Activated naive CD4-positive, alpha-beta T cell treated with anti-CD3 and anti-CD28 coated beads, Interleukin-2, amount 10 ng/mL, durations not matched to agents 7 days and 5 days (primary cell): ENCODE measurements around the gene TAF4B.
"Not testable (repeated sequence)": the region's sequence is repeated elsewhere in the genome, so short reads cannot be mapped to it uniquely, and the experiment has no call there.

ENCODE experiments used
- CTCF ChIA-PET: fragments of 350-600 bp; sonication (Branson Sonifier 250); formaldehyde crosslinking; loops from one replicate; lab custom pipeline; 2021; ENCODE audit warnings: antibody characterized with exemption; lab: Charles Lee
- DNase-seq: peaks from one replicate; pipeline ENCODE4 v3.0.0-alpha.2; 2020
- H3K27ac Mint-ChIP-seq: one replicate; pipeline ENCODE4 v1.8.0; 2021; ENCODE audit warnings: mild to moderate bottlenecking, moderate library complexity, mixed read lengths
- H3K27me3 Mint-ChIP-seq: one replicate; pipeline ENCODE4 v1.8.0; 2021; ENCODE audit warnings: mild to moderate bottlenecking, mixed read lengths
- H3K36me3 Mint-ChIP-seq: one replicate; pipeline ENCODE4 v1.8.0; 2021; ENCODE audit warnings: mixed read lengths
- H3K4me1 Mint-ChIP-seq: one replicate; pipeline ENCODE4 v1.8.0; 2021; ENCODE audit warnings: mixed read lengths
- H3K4me3 Mint-ChIP-seq: one replicate; pipeline ENCODE4 v1.8.0; 2021; ENCODE audit warnings: mild to moderate bottlenecking, moderate library complexity, mixed read lengths
- H3K9me3 Mint-ChIP-seq: one replicate; pipeline ENCODE4 v1.8.0; 2021; ENCODE audit warnings: mixed read lengths

The TAF4B gene

GRCh38 chr18:26421503-26421902 is 195.3 kb downstream of the TAF4B start:
- CTCF ChIA-PET, result no interaction called here
- H3K4me3 Mint-ChIP-seq, result no peak overlapping the region
- no peaks in the 10 kb centered on the region for H3K4me1 Mint-ChIP-seq
- H3K27ac Mint-ChIP-seq, result no peak overlapping the region
- no peaks in the 10 kb centered on the region for H3K36me3 Mint-ChIP-seq
- H3K27me3 Mint-ChIP-seq, result no peaks in the 10 kb centered on the region
- no peak for DNase-seq
- H3K9me3 Mint-ChIP-seq, result no peaks in the 10 kb centered on the region

- CTCF ChIA-PET, result no interaction called here
- Mint-ChIP-seq H3K4me1 (no peaks in the 10 kb centered on the region), H3K27me3 (no peaks in the 10 kb centered on the region), H3K4me3 (no peak overlapping the region), H3K36me3 (no peaks in the 10 kb centered on the region), H3K9me3 (no peaks in the 10 kb centered on the region), H3K27ac (no peak overlapping the region)
- DNase-seq, result no peak
These were observed 195.7 kb downstream of the TAF4B start for GRCh38 chr18:26421931-26422330.

DNA sequence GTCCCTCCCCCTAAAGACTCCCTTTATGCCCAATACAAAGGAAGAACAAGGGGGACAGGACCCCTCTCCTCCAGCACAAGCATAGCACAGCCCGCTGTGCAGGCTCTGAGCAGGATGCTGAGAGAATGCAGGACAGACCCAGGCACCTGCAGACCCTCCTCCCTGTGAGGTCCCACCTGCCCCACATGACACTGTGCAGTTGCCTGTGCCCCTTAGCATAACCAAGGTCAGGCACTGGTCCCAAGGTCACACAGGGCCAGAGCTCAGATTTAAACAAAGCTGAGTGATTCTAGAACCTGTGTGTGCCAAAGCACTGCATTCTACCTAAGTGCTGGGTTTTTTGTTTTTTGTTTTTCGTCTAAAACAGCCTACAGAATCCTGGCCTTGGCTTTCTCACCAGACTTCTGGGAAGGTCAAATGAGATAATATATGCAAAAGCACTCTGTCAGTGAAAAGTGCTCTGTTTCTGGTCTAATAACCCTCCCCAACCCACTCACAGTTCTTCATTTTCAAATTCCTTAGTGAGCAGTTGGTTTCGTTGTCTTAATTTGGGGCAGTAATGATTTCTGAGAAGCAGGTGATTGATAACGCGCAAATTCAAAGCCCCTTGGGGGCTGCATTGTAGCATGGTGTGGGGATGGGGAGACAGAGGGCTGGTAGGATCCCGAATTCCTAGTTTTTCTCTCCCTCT is 196.4 kb downstream of the TAF4B start:
- no peaks in the 10 kb centered on the region for H3K36me3 Mint-ChIP-seq
- H3K27me3 Mint-ChIP-seq, result no peaks in the 10 kb centered on the region
- H3K4me1 Mint-ChIP-seq, result no peaks in the 10 kb centered on the region
- no peak for DNase-seq
- H3K27ac Mint-ChIP-seq, result no peak overlapping the region
- CTCF ChIA-PET, result no interaction called here
- no peak overlapping the region for H3K4me3 Mint-ChIP-seq
- no peaks in the 10 kb centered on the region for H3K9me3 Mint-ChIP-seq

DNA sequence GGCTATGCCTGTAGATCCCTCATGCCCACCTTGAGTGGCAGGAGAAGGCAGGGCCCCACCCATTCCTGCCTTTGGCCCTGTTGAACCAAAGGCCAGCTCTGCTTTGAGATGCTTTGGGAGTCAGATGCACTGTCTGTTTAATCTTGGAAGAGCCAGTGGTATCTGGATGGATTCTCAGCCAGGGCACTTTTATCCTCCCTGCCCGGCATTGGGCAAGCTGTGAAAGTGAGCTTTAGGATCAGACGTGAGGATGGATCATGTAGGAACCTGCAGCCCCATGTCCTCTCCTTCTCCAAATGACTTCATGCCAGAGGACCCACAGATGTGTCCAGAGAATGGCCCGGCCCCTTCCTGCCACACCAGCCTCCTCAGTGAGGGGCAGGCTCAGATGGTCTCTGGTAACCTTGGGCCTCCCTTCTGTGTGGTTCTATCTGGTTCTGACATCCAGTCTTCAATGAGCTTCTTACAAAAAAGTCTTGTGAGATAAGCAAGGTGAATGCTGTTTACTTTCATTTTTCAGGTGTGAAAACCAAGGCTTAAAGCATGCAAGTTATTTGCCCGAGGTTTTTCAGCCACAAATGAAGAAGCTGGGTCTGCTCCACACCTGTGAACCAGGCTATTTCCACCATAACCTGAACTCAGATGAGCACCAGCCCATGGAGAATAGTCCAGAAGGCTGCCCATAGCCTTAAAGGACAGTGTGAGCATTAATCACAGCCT is 198.3 kb downstream of the TAF4B start:
- no peak overlapping the region for H3K4me3 Mint-ChIP-seq
- H3K27ac Mint-ChIP-seq, result no peak overlapping the region
- H3K36me3 Mint-ChIP-seq, result no peaks in the 10 kb centered on the region
- H3K27me3 Mint-ChIP-seq, result no peaks in the 10 kb centered on the region
- DNase-seq, result no peak
- CTCF ChIA-PET, result no interaction called here
- no peaks in the 10 kb centered on the region for H3K4me1 Mint-ChIP-seq
- H3K9me3 Mint-ChIP-seq, result no peaks in the 10 kb centered on the region

GRCh38 chr18:26425148-26425531 is 198.9 kb downstream of the TAF4B start:
- no peak for DNase-seq
- CTCF ChIA-PET, result no interaction called here
- H3K9me3 Mint-ChIP-seq, result no peaks in the 10 kb centered on the region
- no peaks in the 10 kb centered on the region for H3K4me1 Mint-ChIP-seq
- no peaks in the 10 kb centered on the region for H3K27me3 Mint-ChIP-seq
- no peaks in the 10 kb centered on the region for H3K36me3 Mint-ChIP-seq
- no peak overlapping the region for H3K27ac Mint-ChIP-seq
- H3K4me3 Mint-ChIP-seq, result no peak overlapping the region

DNA sequence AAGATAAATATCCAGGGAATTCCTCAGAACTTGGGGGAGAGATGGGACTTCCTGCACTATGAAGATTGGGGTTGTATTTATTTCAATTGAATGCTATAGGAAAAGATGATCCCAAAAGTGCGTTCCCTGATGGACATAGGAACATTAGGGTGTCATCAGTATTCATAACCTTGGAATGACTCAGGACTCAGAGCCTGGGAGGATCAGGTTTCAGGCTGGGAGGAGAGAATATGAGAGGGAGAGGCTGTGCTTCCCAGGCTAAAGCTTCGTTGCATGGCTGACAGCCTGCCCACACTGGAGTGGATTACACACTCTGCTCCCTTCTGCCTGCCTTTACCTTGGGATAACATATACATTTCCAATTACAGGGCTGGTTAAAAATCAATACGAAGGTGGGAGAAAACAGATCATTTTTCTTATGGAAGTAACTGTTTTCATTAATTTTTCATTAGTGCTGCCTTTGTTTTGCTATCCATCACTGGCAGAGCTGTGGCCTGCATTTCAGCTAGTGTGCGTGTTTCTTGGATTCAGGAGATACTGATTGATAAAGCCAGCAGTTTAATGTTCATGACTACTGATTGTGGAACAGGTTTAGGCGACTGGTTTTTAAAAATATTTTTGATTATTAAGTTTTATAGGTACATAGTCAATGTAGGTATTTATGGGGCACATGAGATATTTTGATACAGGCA is 203.4 kb downstream of the TAF4B start:
- Mint-ChIP-seq H3K9me3 (no peaks in the 10 kb centered on the region), H3K4me1 (no peaks in the 10 kb centered on the region), H3K4me3 (no peak overlapping the region), H3K36me3 (no peaks in the 10 kb centered on the region), H3K27ac (no peak overlapping the region), H3K27me3 (peaks cover 3% of the 10 kb centered on the region)
- CTCF ChIA-PET, result no interaction called here
- DNase-seq, result no peak

GRCh38 chr18:26432651-26433424 is 206.6 kb downstream of the TAF4B start:
- peaks cover 8% of the 10 kb centered on the region for H3K27me3 Mint-ChIP-seq
- no peaks in the 10 kb centered on the region for H3K9me3 Mint-ChIP-seq
- no peak overlapping the region for H3K4me3 Mint-ChIP-seq
- no peaks in the 10 kb centered on the region for H3K36me3 Mint-ChIP-seq
- DNase-seq, result no peak
- CTCF ChIA-PET, result no interaction called here
- no peak overlapping the region for H3K27ac Mint-ChIP-seq
- no peaks in the 10 kb centered on the region for H3K4me1 Mint-ChIP-seq

DNA sequence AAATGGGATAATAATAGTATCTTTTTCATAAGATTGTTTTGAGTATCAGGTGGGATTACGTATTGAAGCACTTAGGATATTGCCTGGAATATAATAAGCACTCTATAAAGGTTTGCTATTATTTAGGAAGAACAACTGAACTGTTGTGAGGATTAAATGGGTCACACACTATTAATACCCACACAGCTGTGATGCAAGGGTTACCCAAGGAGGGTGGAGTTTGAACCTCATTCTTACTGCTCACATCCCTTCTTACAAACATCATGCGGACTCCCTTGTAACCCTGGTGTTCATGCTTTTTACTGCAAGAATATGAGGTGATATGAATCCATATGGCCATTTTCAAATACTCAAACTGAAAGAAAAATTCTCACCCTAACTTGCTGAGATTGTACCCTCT is 208.6 kb downstream of the TAF4B start:
- no peak for DNase-seq
- Mint-ChIP-seq H3K9me3 (no peaks in the 10 kb centered on the region), H3K27me3 (peaks cover 8% of the 10 kb centered on the region), H3K27ac (no peak overlapping the region), H3K36me3 (no peaks in the 10 kb centered on the region), H3K4me1 (no peaks in the 10 kb centered on the region), H3K4me3 (no peak overlapping the region)
- CTCF ChIA-PET, result no interaction called here

GRCh38 chr18:26435415-26436095 is 209.3 kb downstream of the TAF4B start:
- Mint-ChIP-seq H3K4me3 (no peak overlapping the region), H3K4me1 (no peaks in the 10 kb centered on the region), H3K27ac (no peak overlapping the region), H3K9me3 (no peaks in the 10 kb centered on the region), H3K27me3 (peaks cover 8% of the 10 kb centered on the region), H3K36me3 (no peaks in the 10 kb centered on the region)
- CTCF ChIA-PET, result no interaction called here
- DNase-seq, result no peak

DNA sequence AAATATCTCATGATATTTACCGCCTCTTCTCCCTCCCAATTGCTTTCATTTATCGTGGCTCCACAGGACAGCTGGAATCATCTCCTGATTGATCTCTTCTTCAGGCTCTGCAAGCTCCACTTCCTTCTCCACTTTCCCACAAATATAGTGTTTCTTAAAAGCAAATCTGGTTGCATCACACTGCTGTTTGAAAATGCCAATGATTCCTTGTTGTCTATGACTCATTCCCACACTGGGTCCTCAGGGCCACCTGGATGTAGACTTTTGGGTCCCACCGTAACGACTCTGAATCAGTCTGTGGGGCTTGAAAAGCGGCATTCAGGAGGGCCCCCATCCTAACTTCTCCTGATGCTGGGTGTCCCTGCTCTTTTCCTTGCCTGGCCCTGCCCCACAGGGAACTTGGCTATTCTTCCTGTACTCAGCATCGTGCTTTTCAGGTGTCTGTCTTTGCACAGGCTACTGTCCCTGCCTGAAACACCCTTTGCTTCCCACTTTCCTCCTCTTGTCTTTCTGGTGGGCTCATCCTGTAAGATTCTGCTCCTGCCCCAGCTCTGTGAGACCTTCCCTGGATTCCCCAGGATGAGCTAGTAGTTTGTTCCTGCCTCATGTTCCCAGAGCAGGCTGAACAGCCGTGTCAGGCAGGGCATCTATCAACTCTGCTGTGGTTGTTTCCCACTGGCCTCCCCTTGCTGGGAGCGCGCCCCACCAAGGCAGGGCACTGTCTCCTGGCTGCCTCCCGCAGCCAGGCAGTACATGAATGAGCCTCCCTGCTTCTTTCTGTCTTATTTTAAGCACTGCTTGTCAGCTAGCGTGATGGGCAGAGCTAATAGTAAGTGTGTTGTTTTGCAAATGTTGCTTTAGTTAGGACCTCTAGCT is 210.2 kb downstream of the TAF4B start:
- Mint-ChIP-seq H3K27me3 (peaks cover 8% of the 10 kb centered on the region), H3K4me1 (no peaks in the 10 kb centered on the region), H3K9me3 (no peaks in the 10 kb centered on the region), H3K27ac (no peak overlapping the region), H3K4me3 (no peak overlapping the region), H3K36me3 (no peaks in the 10 kb centered on the region)
- CTCF ChIA-PET, result no interaction called here
- DNase-seq, result no peak

- H3K36me3 Mint-ChIP-seq, H3K9me3 Mint-ChIP-seq, CTCF ChIA-PET: not testable (repeated sequence)
These were observed 211.4 kb downstream of the TAF4B start for GRCh38 chr18:26437634-26438033.

DNA sequence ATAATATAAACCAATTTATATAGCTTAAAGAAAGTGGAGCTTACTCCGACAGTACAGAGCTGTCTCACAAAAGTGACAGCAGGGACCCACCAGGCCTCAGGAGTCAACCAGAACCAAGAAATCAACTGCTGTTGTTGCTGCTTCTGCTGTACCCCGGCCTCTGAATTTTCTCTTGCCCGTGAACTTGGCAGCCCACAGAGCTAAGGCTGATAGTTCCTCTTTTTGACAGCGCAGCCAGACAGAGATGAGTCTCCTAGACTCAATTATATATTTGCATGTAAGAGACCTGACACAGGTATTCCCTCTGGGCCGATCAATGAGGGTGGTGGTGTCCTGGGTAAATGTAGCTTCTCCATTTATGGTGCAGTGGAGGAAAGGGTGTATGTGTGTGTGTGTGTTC is 212.7 kb downstream of the TAF4B start:
- no peaks in the 10 kb centered on the region for H3K4me1 Mint-ChIP-seq
- DNase-seq, result no peak
- H3K27ac Mint-ChIP-seq, result no peak overlapping the region
- H3K4me3 Mint-ChIP-seq, result no peak overlapping the region
- CTCF ChIA-PET, result no interaction called here
- no peaks in the 10 kb centered on the region for H3K36me3 Mint-ChIP-seq
- peaks cover 5% of the 10 kb centered on the region for H3K27me3 Mint-ChIP-seq
- H3K9me3 Mint-ChIP-seq, result no peaks in the 10 kb centered on the region

More at GRCh38 chr18:26437634-26438033, 211.4 kb downstream of the TAF4B start:
- H3K4me3 Mint-ChIP-seq, DNase-seq, H3K4me1 Mint-ChIP-seq, H3K27me3 Mint-ChIP-seq, H3K27ac Mint-ChIP-seq: not testable (repeated sequence)

DNA sequence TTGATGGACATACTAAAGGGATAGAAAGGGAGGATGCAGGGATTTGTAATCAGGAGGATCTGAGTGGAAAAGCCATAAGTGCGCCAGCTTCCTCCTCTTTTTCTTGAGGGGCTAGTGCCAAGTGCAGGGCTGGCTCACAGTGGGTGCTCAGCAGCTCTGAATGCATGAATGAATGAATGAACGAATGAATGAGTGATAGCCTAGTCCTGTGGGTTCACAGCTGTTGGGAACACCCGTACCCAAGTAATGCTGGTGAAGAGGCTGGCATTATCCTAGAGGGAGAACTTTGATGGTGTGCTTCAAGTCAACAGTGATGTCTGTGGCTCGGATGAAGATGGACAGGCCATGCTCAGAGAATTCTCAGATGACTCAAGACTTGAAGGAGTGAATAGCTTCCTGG is 213.3 kb downstream of the TAF4B start:
- H3K27me3 Mint-ChIP-seq, result peaks cover 5% of the 10 kb centered on the region
- CTCF ChIA-PET, result interaction anchor here (0.6 kb wide), 1 partner anchor 48 kb away, joined by 3 read pairs; no protein-coding TSS in a partner anchor
- DNase-seq, result no peak
- no peaks in the 10 kb centered on the region for H3K9me3 Mint-ChIP-seq
- no peak overlapping the region for H3K4me3 Mint-ChIP-seq
- H3K4me1 Mint-ChIP-seq, result no peaks in the 10 kb centered on the region
- H3K36me3 Mint-ChIP-seq, result no peaks in the 10 kb centered on the region
- no peak overlapping the region for H3K27ac Mint-ChIP-seq
